HG03196 (cell line): Measurements from ENCODE around the gene RIPPLY1.

Source experiments
- ATAC-seq: cut with Tn5 transposase; IDR thresholded peaks from one replicate; pipeline ENCODE4 v1.9.1; 2021; ENCODE audit not compliant: unreplicated experiment

Gene RIPPLY1, protein sequence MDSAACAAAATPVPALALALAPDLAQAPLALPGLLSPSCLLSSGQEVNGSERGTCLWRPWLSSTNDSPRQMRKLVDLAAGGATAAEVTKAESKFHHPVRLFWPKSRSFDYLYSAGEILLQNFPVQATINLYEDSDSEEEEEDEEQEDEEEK

DNA sequence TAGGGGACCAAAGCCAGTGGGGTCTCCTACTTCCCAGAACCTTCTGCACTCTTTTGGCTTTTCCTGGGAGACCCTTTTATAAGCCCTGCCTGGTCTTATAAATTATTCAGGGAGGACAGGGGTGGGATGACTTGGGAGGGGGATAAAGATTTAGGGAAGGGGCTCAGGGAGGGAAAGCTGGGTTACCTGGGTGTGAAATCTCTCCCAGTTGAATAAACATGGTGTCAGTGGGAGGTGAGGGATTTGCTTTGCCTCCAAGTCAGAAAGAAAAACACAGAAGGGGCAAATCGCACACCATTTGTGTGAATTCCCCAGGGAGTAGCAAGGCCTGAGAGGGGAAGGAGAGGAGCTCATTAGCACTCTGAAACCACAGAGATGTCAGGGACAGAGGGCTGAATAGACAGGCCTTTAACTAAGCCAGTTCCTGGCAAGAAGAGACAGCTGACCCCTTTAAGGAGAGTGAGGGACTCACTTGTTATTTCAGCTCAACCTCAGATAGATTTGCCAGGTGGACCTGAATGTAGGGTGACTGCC lies at the start of gene RIPPLY1:
TSS of gene RIPPLY1 (minus strand) at position 51 of the 534 bp plus-strand sequence. CDS start 54 bp downstream, outside the sequence.
- no peak for ATAC-seq

DNA sequence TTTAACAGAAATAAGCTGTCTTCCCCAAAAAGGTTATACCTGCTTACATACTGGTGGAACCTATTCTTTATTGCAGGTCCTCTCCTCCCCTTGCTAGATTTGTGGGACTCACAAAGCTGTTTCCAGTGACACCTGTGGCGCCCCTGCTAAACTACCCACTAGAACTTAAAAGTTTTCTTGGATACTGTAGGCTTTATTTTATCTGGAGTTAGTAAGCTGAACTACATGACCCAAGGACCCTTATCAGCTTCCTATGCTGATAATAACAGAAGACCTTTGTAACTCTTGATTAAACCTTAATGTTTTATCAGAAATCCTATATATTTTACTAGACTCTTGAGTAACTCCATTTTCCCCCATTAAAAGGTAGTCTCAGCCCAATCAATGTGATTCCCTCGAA lies 49.4 kb upstream of the RIPPLY1 start:
- no peak for ATAC-seq

DNA sequence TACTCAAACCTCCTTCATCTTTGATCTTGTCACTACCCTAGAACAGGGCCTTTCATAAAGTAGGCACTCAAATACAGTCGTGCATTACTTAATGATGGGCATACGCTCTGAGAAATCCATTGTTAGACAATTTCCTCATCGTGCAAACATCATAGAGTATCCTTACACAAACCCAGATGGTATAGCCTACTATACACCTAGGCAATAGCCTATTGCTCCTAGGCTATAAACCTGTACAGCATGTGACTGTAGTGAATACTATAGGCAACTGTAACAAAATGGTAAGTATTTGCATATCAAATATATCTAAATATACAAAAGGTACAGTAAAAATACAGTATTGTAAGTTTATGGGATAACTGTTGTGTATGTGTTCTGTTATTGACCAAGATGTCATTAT lies 48.9 kb upstream of the RIPPLY1 start:
- ATAC-seq, result no peak

DNA sequence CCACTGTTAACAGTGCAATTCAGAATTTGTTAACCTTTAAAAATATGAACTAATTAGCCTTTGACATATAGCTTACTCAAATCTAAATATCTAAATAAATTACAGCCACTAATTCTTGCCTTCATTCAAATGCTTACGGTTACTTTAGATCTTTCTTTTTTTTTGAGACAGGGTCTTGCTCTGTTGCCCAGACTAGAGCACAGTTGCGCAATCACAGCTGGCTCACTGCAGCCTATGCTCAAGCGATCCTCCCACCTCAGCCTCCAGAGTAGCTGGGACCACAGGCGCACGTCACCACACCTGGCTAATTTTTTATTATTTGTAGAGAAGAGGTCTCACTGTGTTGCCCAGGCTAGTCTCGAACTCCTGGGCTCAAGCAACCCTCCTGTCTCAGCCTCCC lies 48.1 kb upstream of the RIPPLY1 start:
- no peak for ATAC-seq

DNA sequence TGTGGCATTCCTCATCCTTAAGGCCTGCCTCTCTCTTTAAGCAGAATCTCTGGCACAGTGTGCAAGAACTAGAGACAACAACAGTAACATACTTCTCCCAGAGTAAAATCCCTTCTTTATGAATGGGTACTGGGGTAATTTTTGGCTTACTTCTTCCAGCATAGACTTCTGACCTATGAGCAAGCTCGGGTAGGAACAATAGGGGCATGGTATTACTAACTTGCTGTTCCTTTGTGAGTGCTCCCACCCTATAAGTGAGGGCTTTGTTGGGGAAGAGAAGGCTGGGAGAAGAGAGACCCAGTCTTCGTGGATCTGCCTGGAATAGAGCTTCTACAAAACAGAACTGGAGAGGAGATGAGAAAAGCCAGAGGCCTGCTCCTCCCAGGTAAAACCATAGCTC lies 47.2 kb upstream of the RIPPLY1 start:
- no peak for ATAC-seq

DNA sequence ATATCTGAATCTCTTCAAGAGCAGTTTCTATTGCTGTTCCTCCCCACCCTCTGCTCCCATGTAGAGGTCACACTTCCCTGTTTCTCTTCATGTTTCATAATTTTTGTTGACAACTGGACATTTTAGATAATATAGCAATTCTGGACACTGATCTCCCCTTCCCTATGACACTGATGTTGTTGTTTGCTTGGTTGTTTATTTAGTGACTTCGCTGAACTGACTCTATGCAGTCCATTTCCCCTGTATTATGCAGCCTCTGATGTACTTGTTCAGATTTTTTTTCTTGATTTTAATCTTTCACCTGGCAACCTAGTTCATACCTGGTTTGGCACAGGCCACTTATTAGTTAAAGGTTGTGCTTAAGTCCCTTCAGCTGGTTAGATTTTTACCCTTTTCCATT lies 46.2 kb upstream of the RIPPLY1 start:
- no peak for ATAC-seq

DNA sequence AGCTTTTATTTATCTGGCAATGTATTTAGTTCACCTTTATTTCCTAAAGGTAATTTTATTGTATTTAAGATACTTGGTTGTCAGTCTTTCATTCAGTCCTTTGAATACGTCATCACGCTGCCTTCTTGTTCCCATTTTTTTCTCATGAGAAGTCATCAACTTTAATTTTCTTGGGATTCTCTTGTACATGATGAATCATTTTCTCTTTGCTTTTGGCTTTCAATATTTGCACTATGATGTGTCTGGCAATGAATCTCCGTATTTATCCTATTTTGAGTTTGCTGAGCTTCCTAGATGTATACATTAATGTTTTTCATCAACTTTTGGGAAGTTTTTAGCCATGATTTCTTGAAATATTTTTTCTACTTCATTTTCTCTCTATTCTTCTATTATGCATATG lies 45.5 kb upstream of the RIPPLY1 start:
- ATAC-seq, result no peak

DNA sequence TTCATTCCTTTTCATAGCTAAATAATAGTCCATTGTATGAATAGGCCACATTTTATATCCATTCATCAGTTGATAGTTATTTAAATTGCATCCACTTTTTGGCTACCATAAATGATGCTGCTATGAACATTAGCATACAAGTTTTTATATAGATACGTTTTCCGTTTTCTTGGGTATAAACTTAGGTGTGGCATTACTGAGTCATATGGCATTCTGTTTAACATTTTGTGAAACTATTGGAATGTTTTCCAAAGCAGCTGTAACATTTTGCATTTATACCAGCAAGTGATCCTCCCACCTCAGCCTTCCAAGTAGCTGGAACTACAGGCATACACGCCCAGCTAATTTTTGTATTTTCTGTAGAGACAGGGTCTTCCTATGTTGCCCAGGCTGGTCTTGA lies 43.3 kb upstream of the RIPPLY1 start:
- no peak for ATAC-seq

DNA sequence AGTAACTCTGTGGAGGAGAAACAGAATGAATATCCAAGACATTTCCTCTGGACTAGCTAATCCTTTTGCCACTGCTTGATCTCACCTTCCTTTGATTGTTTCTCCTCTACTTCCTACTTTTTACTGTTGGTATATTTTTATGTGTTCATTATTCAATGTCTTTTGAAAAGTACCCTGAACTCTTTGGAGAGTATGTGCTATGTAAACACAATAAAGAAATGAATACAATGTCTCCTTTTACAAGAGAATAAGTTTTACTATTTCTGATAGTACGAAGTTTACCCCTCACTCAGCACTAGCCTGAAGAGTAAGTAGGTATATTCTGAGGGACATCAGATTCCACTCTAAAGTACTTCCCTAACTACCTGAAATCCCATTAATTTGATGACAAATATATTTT lies 36.9 kb upstream of the RIPPLY1 start:
- no peak for ATAC-seq

DNA sequence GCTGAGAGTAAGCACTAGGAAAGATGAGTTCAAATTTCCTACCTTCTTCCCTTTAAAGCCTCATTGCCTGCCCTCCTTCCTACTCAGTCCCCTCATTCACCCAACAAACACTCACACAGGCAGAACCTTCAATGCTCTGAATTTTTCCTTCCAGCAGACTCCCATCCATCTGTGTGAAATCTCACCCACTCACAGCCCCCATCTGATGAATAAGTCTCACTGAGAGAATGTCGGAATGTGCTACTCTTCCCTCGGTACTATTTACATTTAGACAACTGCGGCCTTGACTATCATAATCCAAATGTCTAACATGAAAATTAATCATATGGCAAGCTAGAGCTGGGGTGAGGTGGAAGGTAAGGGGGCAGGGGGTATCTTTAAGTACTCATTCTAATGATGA lies 36.4 kb upstream of the RIPPLY1 start:
- no peak for ATAC-seq

DNA sequence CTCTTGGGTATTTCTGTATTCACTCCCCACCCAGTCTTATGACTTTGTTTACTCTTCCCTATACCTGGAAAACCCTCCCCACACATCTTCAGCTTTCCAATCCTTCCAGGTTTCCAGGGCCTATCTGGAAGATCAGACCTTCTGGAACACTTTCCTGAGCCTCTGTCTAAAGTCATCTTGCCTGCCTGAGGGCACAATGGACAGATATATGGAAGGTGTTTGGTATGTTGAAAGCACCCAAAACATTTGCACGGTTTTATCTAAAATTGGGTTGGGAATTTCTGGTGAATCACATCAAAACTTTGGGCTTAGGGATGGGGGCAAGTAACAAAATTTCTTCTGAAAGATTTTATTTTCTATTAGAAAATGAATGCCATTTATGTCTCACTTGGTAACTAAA lies 33.1 kb upstream of the RIPPLY1 start:
- ATAC-seq, result no peak

DNA sequence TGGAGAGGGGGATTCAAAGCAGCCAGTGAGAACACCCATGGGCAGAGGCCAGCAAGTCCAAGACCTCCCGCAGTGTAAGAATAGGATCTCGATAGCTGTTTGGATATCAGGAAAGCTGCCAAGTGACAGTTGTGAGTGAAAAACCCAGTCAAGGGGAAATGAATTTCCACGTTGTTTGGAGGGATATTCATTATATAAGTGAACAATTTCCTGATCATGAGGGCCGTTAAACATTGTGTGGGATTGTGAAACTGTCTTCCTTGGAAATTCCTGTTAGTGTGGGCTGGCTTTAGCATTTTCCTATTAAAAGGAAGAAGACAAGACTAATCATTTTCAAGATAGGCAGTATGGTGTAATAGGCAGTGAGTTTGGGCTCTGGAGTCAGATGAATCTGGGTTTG lies 32.0 kb upstream of the RIPPLY1 start:
- ATAC-seq, result no peak

DNA sequence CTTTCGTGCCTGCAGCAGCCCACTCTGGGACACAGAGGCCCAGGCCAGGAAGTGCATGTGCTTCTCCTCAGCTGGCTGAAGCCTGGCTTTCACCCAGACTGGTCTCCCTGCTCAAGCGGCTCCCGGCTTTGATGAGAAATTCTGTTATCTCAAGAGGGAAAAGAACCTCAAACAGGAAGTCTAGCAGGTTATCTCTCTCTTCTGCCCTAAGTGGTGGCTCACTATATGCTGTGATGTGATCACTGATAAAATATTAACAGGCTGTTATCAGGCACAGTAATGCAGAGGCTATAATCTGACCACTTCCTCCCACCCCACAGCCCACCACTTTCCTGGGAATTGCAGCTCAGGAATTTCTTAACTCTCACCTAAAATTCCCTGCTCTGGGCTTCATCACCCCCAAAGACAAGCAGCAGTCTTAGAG lies 30.4 kb upstream of the RIPPLY1 start:
- no peak for ATAC-seq

DNA sequence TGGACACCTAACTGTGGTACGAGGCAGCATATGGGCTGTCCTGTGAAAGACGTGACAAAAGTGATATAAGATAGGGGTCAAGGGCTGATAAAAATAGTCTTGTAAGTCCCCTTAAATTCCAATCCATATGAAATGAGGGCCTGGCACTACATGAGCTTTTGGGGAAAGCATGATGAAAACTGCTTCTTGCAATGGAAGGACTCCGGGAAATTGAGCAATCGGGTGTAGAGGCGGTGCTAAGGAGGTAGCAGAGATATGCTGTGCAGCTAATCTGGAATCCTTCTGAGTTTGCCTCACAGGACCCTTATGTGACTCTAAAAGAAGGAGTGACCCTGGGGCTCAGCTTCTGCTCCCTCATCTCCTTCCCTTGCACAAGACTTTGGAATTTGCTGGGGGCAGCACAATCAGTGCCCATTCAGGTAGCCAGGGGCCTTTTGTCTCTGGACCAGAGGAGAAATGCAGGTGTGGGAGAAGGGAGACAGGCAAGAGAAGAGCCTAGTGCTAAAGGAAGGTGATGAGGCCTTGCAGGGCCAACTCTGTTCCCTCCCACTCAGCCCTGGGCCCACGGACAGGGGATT lies 29.9 kb upstream of the RIPPLY1 start:
- no peak for ATAC-seq

DNA sequence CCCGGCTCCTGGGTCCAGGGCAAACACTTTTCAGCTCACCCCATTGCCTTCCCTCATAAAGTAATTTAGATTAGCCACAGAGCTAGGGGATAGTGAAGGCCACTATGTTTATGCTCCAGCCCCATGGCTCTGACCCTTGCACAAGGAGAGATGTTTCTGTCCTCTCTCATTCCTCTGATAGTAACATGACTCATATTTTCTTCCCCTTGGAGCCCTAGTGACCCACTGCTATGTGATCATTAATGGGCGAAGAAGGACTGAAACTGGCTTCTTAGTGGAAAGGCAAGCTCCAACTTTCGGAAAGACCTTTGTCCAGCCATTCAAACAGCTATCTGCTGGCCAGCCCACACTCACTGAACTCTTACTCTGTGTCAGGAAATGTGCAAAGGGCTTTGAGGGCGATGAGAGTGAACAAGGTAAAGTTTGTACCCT lies 29.4 kb upstream of the RIPPLY1 start:
- ATAC-seq, result no peak

DNA sequence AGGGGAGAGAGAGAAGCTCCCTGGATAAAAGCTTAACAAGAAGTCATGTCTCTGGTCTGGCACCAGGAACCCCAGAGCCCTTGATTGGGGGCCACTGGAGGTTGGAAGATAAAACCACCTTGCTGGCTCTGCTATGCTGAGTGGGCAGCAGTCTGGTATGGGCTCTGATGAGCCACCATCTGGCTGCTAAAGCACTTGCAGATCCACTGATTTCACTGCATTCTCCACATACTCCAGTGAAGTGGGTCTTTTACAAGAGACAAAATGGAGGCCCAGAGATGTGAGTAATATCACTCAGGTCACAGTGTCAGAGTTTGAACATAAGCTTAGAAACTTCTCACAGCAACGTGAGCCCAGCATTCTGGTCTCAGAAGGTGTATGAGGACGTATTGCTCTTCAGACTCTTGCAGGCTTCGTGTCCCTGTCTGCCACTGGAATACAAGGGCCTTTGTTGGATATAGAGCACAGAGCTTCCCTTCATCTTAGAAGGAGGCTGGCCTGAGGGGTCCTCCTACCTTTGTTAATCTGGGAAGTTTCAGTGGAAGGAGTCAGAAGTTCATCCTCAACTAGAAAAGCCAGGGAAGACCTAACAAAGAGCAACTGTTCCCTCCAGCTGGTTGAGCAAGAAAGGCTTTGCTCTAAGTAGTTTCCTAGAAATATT lies 28.8 kb upstream of the RIPPLY1 start:
- ATAC-seq, result no peak

DNA sequence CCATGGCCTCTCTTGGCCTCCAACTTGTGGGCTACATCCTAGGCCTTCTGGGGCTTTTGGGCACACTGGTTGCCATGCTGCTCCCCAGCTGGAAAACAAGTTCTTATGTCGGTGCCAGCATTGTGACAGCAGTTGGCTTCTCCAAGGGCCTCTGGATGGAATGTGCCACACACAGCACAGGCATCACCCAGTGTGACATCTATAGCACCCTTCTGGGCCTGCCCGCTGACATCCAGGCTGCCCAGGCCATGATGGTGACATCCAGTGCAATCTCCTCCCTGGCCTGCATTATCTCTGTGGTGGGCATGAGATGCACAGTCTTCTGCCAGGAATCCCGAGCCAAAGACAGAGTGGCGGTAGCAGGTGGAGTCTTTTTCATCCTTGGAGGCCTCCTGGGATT lies 25.1 kb upstream of the RIPPLY1 start:
- no peak for ATAC-seq

DNA sequence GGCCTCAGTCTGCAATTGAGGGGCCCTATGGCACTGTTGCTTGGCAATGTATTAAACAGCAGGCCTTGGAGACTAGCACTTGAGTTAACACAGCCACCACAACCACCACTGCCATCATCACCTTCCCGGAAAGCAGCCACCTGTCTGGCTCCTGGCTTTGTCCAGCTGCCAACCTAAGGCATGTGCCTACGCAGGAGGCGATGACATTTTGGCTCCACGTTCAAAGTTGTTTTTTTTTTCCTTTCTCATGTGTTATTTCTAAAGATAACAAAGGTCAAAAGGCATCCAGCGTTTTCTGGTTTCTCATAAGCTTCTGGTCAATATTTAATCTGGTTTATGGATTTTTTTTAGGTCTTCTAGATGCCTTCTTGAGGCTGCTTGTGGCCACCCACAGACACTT lies 24.6 kb upstream of the RIPPLY1 start:
- no peak for ATAC-seq

DNA sequence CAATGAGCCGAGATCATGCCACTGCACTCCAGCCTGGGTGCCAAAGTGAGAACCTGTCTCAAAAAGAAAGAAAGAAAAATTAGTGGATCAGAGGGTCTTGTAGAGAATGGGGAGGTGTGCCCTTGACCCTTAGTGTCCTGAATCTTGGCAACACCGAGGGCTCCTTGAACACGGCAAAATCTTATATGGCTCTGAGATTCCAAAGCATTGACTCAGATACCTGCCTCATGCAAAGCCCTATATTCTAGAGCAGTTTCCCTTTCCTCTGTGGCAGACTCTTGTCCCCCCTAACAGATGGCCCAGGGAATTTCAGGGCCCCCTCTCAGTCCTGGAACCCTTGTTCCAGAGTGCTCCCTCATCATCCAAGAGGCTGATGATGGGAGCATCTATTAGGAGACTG lies 23.9 kb upstream of the RIPPLY1 start:
- ATAC-seq, result no peak

DNA sequence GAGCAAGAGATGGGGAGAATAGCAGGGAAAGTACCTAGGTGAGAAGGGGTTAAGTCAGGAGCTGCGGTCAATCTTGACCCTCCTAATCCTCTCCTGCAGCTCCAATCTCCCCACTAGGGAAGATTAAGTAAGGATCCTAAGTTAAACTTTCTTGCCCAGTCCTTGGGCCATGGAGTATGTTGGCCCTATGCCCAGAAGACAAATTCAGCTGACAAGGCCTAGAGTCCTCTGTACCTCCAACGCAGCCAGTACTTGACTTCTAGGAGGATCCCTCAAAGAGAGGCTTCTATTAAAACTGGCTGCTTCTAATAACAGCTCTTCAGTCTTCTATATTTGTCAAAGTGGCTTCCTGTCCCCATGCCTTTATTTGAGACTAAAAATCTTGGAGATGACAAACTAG lies 18.5 kb upstream of the RIPPLY1 start:
- no peak for ATAC-seq

DNA sequence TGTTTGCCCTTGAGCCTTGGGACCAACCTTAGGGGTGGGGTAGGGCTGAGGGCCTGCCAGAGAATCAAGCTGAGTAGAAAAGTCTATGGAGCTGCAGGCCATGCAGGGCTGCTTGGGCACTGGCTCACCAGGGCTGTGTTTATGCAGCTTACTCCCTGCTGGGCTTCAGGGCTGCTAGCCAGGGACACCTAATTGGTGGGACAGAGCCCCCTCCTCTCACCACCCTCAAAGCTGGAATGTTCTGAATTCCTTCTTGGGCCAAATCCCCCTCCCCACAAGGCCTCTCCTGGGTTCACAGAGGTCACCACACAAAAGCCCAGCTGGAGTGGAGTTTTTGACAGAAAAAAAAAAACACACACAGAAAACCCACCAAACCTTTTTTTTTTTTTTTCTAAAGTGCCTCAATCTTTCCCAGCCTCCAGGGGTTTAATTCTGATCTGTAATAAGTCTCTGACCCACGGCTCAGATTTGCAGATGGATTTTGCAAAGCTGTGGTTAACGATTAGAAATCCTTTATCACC lies 16.9 kb upstream of the RIPPLY1 start, which contains the start of gene CLDN2:
TSS of gene CLDN2 (plus strand) at position 471 of the 521 bp plus-strand sequence. CDS start 7,827 bp downstream, outside the sequence.
- no peak for ATAC-seq
